GM12878 (cell line): Measurements from ENCODE around the gene SNED1. TPM values are rescaled to one million over a fixed set of nuclear protein-coding genes. Genes with fewer than 3 reads are reported as not detected.

ENCODE experiments used
- ATAC-seq: fragments of 200-7000 bp; cut with Tn5 transposase; 3 replicates; pipeline ENCODE4 v1.9.1; 2020; ENCODE audit warnings: mild to moderate bottlenecking, moderate library complexity
- BruUV-seq: library from RNA; stranded (reverse); fragments of 400-500 nt; replicated peaks from 2 replicates; lab custom pipeline; 2021; lab: Mats Ljungman, UMichigan
- CTCF ChIA-PET: fragments of 300-600 bp; sonication (Branson Sonifier 250); formaldehyde crosslinking; extraction: SDS; loops from one replicate; lab custom pipeline; 2021; ENCODE audit warnings: inconsistent platforms; lab: Yijun Ruan, JAX
- POLR2A ChIA-PET: fragments of 350-600 bp; formaldehyde crosslinking; extraction: SDS; loops from one replicate; lab custom pipeline; 2021; ENCODE audit warnings: inconsistent platforms; lab: Charles Lee
- RAD21 ChIA-PET: fragments of 300-600 bp; sonication (Branson Sonifier 250); formaldehyde crosslinking; loops from one replicate; lab custom pipeline; 2023; ENCODE audit warnings: antibody characterized with exemption; ENCODE audit not compliant: unreplicated experiment; lab: Charles Lee
- SMC1A ChIA-PET: fragments of 300-600 bp; sonication (Branson Sonifier 250); formaldehyde crosslinking; loops from one replicate; lab custom pipeline; 2023; ENCODE audit not compliant: unreplicated experiment, uncharacterized antibody; lab: Charles Lee
- DNase-seq: peaks from one replicate; pipeline ENCODE4 v3.0.0-alpha.2; 2011; ENCODE audit warnings: low read depth, low spot score
- FAIRE-seq: peaks from 3 replicates; lab custom pipeline; 2011; peaks lifted over from hg19 to GRCh38; lab: Jason Lieb, UNC
- H2AFZ ChIP-seq: 2 replicates; pipeline ENCODE4 v1.6.0; 2011; ENCODE audit warnings: low read depth, low read length, control low read depth; ENCODE audit not compliant: control insufficient read depth
- H3K27ac ChIP-seq: 2 replicates; pipeline ENCODE4 v1.5.1; 2011; ENCODE audit warnings: control low read depth; ENCODE audit not compliant: control insufficient read depth, insufficient read depth
- H3K27me3 ChIP-seq, 2 experiments: replicated peaks in 1 of 2; 2 replicates each; pipeline versions ENCODE4 v1.6.0 to v1.6.1; 2011; ENCODE audit warnings: low read length in 1 of 2; ENCODE audit not compliant: control insufficient read depth in 2 of 2, insufficient read depth in 2 of 2
- H3K36me3 ChIP-seq, 2 experiments: 2 replicates each; pipeline ENCODE4 v1.5.1; 2011; ENCODE audit warnings: low read length in 1 of 2; ENCODE audit not compliant: control insufficient read depth in 2 of 2, insufficient read depth in 2 of 2
- H3K4me1 ChIP-seq: 2 replicates; pipeline ENCODE4 v1.6.1; 2011; ENCODE audit warnings: mild to moderate bottlenecking, low read length, moderate library complexity, mixed read lengths; ENCODE audit not compliant: control insufficient read depth, insufficient read depth
- H3K4me2 ChIP-seq: 2 replicates; pipeline ENCODE4 v1.6.0; 2011; ENCODE audit warnings: control low read depth; ENCODE audit not compliant: control insufficient read depth, insufficient read depth
- H3K4me3 ChIP-seq: fragments of 200-600 bp; sonication (generic); 2 replicates; pipeline ENCODE4 v1.5.1; 2016
- H3K79me2 ChIP-seq: 2 replicates; pipeline ENCODE4 v1.6.0; 2011; ENCODE audit warnings: low read length; ENCODE audit not compliant: control insufficient read depth, insufficient read depth
- H3K9ac ChIP-seq: 2 replicates; pipeline ENCODE4 v1.8.0; 2011; ENCODE audit warnings: low read length, control low read depth, mixed read lengths; ENCODE audit not compliant: control insufficient read depth, insufficient read depth
- H3K9me3 ChIP-seq: replicated peaks from 3 replicates; pipeline ENCODE4 v1.5.1; 2011; ENCODE audit warnings: mild to moderate bottlenecking, low read length; ENCODE audit not compliant: control insufficient read depth, insufficient read depth
- H4K20me1 ChIP-seq: 2 replicates; pipeline ENCODE4 v1.6.0; 2011; ENCODE audit not compliant: control insufficient read depth, insufficient read depth
- EED ChIP-seq: sonication (generic); IDR thresholded peaks from 2 replicates; pipeline ENCODE4 v1.6.1; 2016; ENCODE audit warnings: antibody characterized with exemption, low read depth
- EGR1 ChIP-seq, 2 experiments: IDR thresholded peaks; 1 replicate in 1 of 2; 2 replicates in 1 of 2; pipeline ENCODE4 v1.6.1; 2011 to 2012; ENCODE audit warnings: low read depth in 2 of 2, low read length in 2 of 2, borderline replicate concordance in 1 of 2, mild to moderate bottlenecking in 1 of 2, moderate library complexity in 1 of 2
- MEF2B ChIP-seq: fragments of 450-650 bp; IDR thresholded peaks from 2 replicates; pipeline ENCODE4 v1.6.1; 2018; ENCODE audit warnings: mild to moderate bottlenecking, moderate library complexity; ENCODE audit not compliant: partially characterized antibody, poor library complexity, severe bottlenecking
- SP1 ChIP-seq: IDR thresholded peaks from one replicate; pipeline ENCODE4 v1.6.1; 2011; ENCODE audit warnings: low read depth, low read length
- YY1 ChIP-seq: IDR thresholded peaks from 2 replicates; pipeline ENCODE4 v1.6.1; 2011; ENCODE audit warnings: low read depth, mild to moderate bottlenecking, low read length
- WGBS: methylation state at CpG from one replicate; pipeline ENCODE4 v1.1.6; 2016; ENCODE audit warnings: low lambda C conversion rate; ENCODE audit not compliant: insufficient replicate concordance, insufficient coverage; ENCODE audit errors: missing lambda C conversion rate; 5-methylcytosine and 5-hydroxymethylcytosine counted together
- in situ Hi-C: fragments of 300-500 bp; cut with MboI; formaldehyde crosslinking; loops from 9 replicates; pipeline ENCODE4 v1.14.3; 2018; ENCODE audit warnings: mixed read lengths
- intact Hi-C: fragments of 100-400 bp; cut with micrococcal nuclease; formaldehyde crosslinking; loops from one replicate; pipeline ENCODE4 v1.14.2; 2022; ENCODE audit not compliant: unreplicated experiment
- polyA plus RNA-seq, 11 experiments: library from polyadenylated mRNA; depleted of rRNA in 4 of 11; unstranded in 6 of 11; stranded (reverse) in 5 of 11; fragments of >200 nt; fragmentation: Nextera tagmentation in 4 of 11; fragmentation: Illumina TruSeq in 1 of 11; extraction: Ambion mirVana in 4 of 11; extraction: Trizol in 1 of 11; gene quantifications; 1 replicate in 1 of 11; 2 replicates in 10 of 11; pipeline versions ENCODE4 v1.2.1 to v1.2.3, GENCODE V29; 2011 to 2016; ENCODE audit warnings: inconsistent platforms in 2 of 11, missing spikeins in 2 of 11, low read depth in 1 of 11
- total RNA-seq, 4 experiments: library from RNA; depleted of rRNA in 3 of 4; stranded (reverse); fragments of >200 nt in 3 of 4; fragmentation: Illumina TruSeq in 1 of 4; extraction: Trizol in 1 of 4; gene quantifications; 2 replicates each; pipeline versions ENCODE4 v1.2.1 to v1.2.3, GENCODE V29; 2013 to 2021
- TF ChIP-seq, protein P1 (sequence below): fragments of 450-650 bp; formaldehyde crosslinking; IDR thresholded peaks from 2 replicates; pipeline ENCODE4 v1.4.0; 2022; ENCODE audit warnings: mild to moderate bottlenecking, moderate library complexity
- TF ChIP-seq, protein P2 (sequence below): fragments of 450-650 bp; formaldehyde crosslinking; IDR thresholded peaks from 2 replicates; pipeline ENCODE4 v1.4.0; 2020; ENCODE audit warnings: mild to moderate bottlenecking, moderate library complexity

Gene SNED1
- total and polyA plus RNA-seq, 10 of the 15 experiments (the other 5 are each of a cell fraction or from before 2014, with no cell fraction given): 0.05 to 8.4 (median 3.0) TPM

DNA sequence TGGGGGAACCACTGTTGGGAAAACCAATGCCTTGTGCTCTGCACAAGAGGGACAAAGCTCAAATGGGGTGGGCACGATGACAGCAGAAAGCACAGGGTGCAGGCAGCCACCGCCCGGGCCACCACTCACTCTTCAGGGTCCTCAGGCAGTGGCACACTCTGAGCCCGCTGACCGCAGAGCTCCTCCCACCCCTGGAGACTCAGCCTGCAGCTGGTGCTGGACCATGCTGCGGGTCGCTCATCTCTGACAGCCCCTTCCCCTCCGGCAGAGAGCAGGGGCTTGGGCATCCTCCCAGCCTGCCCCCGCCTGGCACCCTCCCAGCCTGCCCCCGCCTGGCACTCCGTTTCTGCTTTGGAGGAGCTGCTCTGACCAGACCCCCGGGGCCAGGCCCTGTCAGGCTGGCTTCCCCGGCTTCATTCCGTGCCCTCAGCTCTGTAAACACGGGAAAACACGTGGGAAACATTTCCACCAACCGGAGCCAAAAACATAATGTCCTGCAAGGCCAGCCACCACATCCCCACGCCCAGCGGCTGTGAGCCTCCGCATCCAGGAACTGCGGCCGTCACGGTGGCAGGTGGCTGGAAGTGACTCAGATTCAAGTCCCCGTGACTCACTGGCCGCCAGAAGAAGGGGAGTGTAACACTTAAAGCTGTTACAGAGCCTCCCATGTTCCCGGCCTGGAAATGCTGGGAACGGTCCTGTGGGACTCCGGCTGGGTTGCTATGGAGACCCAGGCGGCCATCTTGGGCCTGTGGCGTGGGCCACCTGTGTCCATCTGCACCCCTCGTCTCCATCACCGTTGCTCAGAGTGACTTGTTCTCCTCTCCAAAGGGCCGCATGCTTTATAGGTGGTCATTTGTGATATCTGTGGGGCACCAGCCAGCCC is 6.8 kb upstream of the SNED1 start:
- no peaks in the 10 kb centered on the region for H3K36me3 ChIP-seq
- H3K9ac ChIP-seq: no peak overlapping the region
- no peaks in the 10 kb centered on the region for H3K9me3 ChIP-seq
- WGBS: 37% methylated on average over 33 of the region's 33 CpGs
- ChIA-PET SMC1A (no interaction called here), POLR2A (no interaction called here), RAD21 (no interaction called here), CTCF (interaction anchor here (0.5 to 1.6 kb wide), 2 partner anchors 8 to 342 kb away, joined by 3 read pairs; no protein-coding TSS in a partner anchor)
- H3K4me2 ChIP-seq: no peak overlapping the region
- H2AFZ ChIP-seq: no peak overlapping the region
- intact Hi-C loops: no loop called here
- H3K27ac ChIP-seq: no peak overlapping the region
- 0 out of 2 replicates have a peak, but pooled peaks have one; percentile 17 for TF ChIP-seq YY1
- TF ChIP-seq MEF2B: no peak
- TF ChIP-seq, protein P1, sequence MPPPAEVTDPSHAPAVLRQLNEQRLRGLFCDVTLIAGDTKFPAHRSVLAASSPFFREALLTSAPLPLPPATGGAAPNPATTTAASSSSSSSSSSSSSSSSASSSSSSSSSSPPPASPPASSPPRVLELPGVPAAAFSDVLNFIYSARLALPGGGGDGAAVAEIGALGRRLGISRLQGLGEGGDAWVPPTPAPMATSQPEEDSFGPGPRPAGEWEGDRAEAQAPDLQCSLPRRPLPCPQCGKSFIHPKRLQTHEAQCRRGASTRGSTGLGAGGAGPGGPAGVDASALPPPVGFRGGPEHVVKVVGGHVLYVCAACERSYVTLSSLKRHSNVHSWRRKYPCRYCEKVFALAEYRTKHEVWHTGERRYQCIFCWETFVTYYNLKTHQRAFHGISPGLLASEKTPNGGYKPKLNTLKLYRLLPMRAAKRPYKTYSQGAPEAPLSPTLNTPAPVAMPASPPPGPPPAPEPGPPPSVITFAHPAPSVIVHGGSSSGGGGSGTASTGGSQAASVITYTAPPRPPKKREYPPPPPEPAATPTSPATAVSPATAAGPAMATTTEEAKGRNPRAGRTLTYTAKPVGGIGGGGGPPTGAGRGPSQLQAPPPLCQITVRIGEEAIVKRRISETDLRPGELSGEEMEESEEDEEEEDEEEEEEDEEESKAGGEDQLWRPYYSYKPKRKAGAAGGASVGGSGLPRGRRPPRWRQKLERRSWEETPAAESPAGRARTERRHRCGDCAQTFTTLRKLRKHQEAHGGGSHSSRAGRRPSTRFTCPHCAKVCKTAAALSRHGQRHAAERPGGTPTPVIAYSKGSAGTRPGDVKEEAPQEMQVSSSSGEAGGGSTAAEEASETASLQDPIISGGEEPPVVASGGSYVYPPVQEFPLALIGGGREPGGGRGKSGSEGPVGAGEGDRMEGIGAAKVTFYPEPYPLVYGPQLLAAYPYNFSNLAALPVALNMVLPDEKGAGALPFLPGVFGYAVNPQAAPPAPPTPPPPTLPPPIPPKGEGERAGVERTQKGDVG (CRISPR knock-in tag): no peak
- no peak for TF ChIP-seq SP1
- no peak for TF ChIP-seq EED
- TF ChIP-seq, protein P2, sequence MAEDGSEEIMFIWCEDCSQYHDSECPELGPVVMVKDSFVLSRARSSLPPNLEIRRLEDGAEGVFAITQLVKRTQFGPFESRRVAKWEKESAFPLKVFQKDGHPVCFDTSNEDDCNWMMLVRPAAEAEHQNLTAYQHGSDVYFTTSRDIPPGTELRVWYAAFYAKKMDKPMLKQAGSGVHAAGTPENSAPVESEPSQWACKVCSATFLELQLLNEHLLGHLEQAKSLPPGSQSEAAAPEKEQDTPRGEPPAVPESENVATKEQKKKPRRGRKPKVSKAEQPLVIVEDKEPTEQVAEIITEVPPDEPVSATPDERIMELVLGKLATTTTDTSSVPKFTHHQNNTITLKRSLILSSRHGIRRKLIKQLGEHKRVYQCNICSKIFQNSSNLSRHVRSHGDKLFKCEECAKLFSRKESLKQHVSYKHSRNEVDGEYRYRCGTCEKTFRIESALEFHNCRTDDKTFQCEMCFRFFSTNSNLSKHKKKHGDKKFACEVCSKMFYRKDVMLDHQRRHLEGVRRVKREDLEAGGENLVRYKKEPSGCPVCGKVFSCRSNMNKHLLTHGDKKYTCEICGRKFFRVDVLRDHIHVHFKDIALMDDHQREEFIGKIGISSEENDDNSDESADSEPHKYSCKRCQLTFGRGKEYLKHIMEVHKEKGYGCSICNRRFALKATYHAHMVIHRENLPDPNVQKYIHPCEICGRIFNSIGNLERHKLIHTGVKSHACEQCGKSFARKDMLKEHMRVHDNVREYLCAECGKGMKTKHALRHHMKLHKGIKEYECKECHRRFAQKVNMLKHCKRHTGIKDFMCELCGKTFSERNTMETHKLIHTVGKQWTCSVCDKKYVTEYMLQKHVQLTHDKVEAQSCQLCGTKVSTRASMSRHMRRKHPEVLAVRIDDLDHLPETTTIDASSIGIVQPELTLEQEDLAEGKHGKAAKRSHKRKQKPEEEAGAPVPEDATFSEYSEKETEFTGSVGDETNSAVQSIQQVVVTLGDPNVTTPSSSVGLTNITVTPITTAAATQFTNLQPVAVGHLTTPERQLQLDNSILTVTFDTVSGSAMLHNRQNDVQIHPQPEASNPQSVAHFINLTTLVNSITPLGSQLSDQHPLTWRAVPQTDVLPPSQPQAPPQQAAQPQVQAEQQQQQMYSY (CRISPR knock-in tag): no peak
- TF ChIP-seq EGR1 (IDR thresholded peaks at IDR 0.05; ENCODE audit: borderline replicate concordance in 1 of 2, low read depth in 2 of 2, low read length in 2 of 2): no peak
- H3K4me1 ChIP-seq: peaks cover 12% of the 10 kb centered on the region
- H3K27me3 ChIP-seq: peaks cover 0 to 4% of the 10 kb centered on the region in 2 experiments; a peak in 1 of 4 replicates
- H4K20me1 ChIP-seq: no peaks in the 10 kb centered on the region
- ATAC-seq: no peak
- FAIRE-seq: no peak
- no TSS peak for BruUV-seq
- in situ Hi-C loops: no loop called here
- no peaks in the 10 kb centered on the region for H3K79me2 ChIP-seq
- DNase-seq: no peak
- no peak overlapping the region for H3K4me3 ChIP-seq
